HG03442 (cell line): Measurements from ENCODE around the gene YTHDF1.
"Not testable (repeated sequence)": the region's sequence is repeated elsewhere in the genome, so short reads cannot be mapped to it uniquely, and the experiment has no call there.

ENCODE experiments used
- ATAC-seq: cut with Tn5 transposase; IDR thresholded peaks from one replicate; pipeline ENCODE4 v1.9.1; 2021; ENCODE audit warnings: mild to moderate bottlenecking, moderate library complexity; ENCODE audit not compliant: unreplicated experiment

YTHDF1 gene

GRCh38 chr20:63159826-63160640 lies 55.9 kb downstream of the YTHDF1 start:
- ATAC-seq, result no peak

GRCh38 chr20:63159251-63159650 lies 56.7 kb downstream of the YTHDF1 start:
- ATAC-seq, result not testable (repeated sequence)

- ATAC-seq, result no peak
Measured at GRCh38 chr20:63158845-63159244, 57.1 kb downstream of the YTHDF1 start.

- ATAC-seq, result no peak
Measured at GRCh38 chr20:63158352-63158751, 57.6 kb downstream of the YTHDF1 start.

- not testable (repeated sequence) for ATAC-seq
Measured at GRCh38 chr20:63157431-63157830, 58.5 kb downstream of the YTHDF1 start.

- ATAC-seq, result no peak
Measured at GRCh38 chr20:63156221-63156671, 59.7 kb downstream of the YTHDF1 start.

GRCh38 chr20:63155266-63156165 lies 60.4 kb downstream of the YTHDF1 start:
- ATAC-seq, result no peak

- ATAC-seq, result no peak
Measured at GRCh38 chr20:63154395-63154794, 61.5 kb downstream of the YTHDF1 start.

GRCh38 chr20:63153254-63154221 lies 62.4 kb downstream of the YTHDF1 start:
- no peak for ATAC-seq

GRCh38 chr20:63152322-63153253 lies 63.3 kb downstream of the YTHDF1 start:
- no peak for ATAC-seq

GRCh38 chr20:63151554-63152321 lies 64.2 kb downstream of the YTHDF1 start:
- ATAC-seq, result no peak

GRCh38 chr20:63150911-63151531 lies 64.9 kb downstream of the YTHDF1 start:
- no peak for ATAC-seq

GRCh38 chr20:63150391-63150898 lies 65.5 kb downstream of the YTHDF1 start:
- ATAC-seq, result no peak

GRCh38 chr20:63149531-63150192 lies 66.3 kb downstream of the YTHDF1 start:
- no peak for ATAC-seq

- ATAC-seq, result no peak
Measured at GRCh38 chr20:63148696-63149095, 67.2 kb downstream of the YTHDF1 start.

GRCh38 chr20:63147532-63147931 lies 68.4 kb downstream of the YTHDF1 start:
- no peak for ATAC-seq
